ENCODE measurements around the gene FBLN1.

The FBLN1 gene

GRCh38 chr22:45531441-45532234, 29.0 kb downstream of the FBLN1 start:
- Histone ChIP-seq H3K36me3 (ENCODE audit: control insufficient read depth in 2 of 2, insufficient read depth in 1 of 2, low read length in 2 of 2) (peaks cover 0 to 74% of the 10 kb centered on the region in 2 experiments; a peak in 2 of 3 replicates), H3K4me1 (ENCODE audit: control insufficient read depth, insufficient read depth, low read length) (peaks cover 21% of the 10 kb centered on the region), H3K27ac (ENCODE audit: extremely low read depth, low read depth, low read length) (peak overlapping the region; percentile 55), H3K9me3 (ENCODE audit: control insufficient read depth, insufficient read depth, low read depth, low read length) (no peaks in the 10 kb centered on the region), H3K4me3 (ENCODE audit: low read depth, low read length) (no peak overlapping the region)
- POLR2A ChIA-PET: no interaction called here
- CTCF ChIA-PET: interaction anchor here (1.1 to 1.7 kb wide), 3 partner anchors 9 to 47 kb away, joined by 4 to 8 read pairs (median 4); no protein-coding TSS in a partner anchor
- TF ChIP-seq KLF17 (tag by site-specific recombination; IDR thresholded peaks at IDR 0.05): peak; percentile 19; the same call in 1 of the 2 replicates
- 0 out of 2 replicates have a peak, but pooled peaks have one; percentile 25 for TF ChIP-seq INSM2 (tag by site-specific recombination; IDR thresholded peaks at IDR 0.05)
- TF ChIP-seq ZNF623 (tag by site-specific recombination; IDR thresholded peaks at IDR 0.05): no peak
- no peak for TF ChIP-seq ZNF529 (tag by site-specific recombination; IDR thresholded peaks at IDR 0.05; ENCODE audit: insufficient replicate concordance)
- 0 out of 2 replicates have a peak, but pooled peaks have one; percentile 16 for TF ChIP-seq ZEB2 (tag by site-specific recombination; IDR thresholded peaks at IDR 0.05)
- no peak for TF ChIP-seq ZNF112 (tag by site-specific recombination; IDR thresholded peaks at IDR 0.05)
- peak; percentile 85 for TF ChIP-seq SP7 (tag by site-specific recombination; IDR thresholded peaks at IDR 0.05)
- TF ChIP-seq SCRT1 (tag by site-specific recombination; IDR thresholded peaks at IDR 0.05; ENCODE audit: borderline replicate concordance): no peak
- TF ChIP-seq OSR2 (tag by site-specific recombination; IDR thresholded peaks at IDR 0.05): peak; percentile 46; the same call in 1 of the 2 replicates
- TF ChIP-seq KLF8 (tag by site-specific recombination; IDR thresholded peaks at IDR 0.05): no peak
- TF ChIP-seq ZNF521 (tag by site-specific recombination; IDR thresholded peaks at IDR 0.05): no peak
- no peak for TF ChIP-seq ZSCAN4 (tag by site-specific recombination; IDR thresholded peaks at IDR 0.05)
- TF ChIP-seq ZNF677 (tag by site-specific recombination; IDR thresholded peaks at IDR 0.05): no peak
- peak; percentile 81 for TF ChIP-seq FEZF1 (tag by site-specific recombination; IDR thresholded peaks at IDR 0.05)
- TF ChIP-seq SP2 (tag by site-specific recombination; IDR thresholded peaks at IDR 0.05): no peak
- peak; percentile 64 for TF ChIP-seq PRDM10 (tag by site-specific recombination; IDR thresholded peaks at IDR 0.05)
- TF ChIP-seq ZSCAN30 (tag by site-specific recombination; IDR thresholded peaks at IDR 0.05): peak; percentile 42; the same call in 1 of the 2 replicates
- 0 out of 2 replicates have a peak, but pooled peaks have one; percentile 24 for TF ChIP-seq TRIM28 (IDR thresholded peaks at IDR 0.05; ENCODE audit: borderline replicate concordance, low read length)
- TF ChIP-seq ZNF658 (tag by site-specific recombination; IDR thresholded peaks at IDR 0.05): no peak
- TF ChIP-seq ZNF341 (tag by site-specific recombination; IDR thresholded peaks at IDR 0.05; ENCODE audit: low read depth): peak; percentile 52
- peak; percentile 16; the same call in 1 of the 2 replicates for TF ChIP-seq PATZ1 (tag by site-specific recombination; IDR thresholded peaks at IDR 0.05)
- TF ChIP-seq GLI4 (tag by site-specific recombination; IDR thresholded peaks at IDR 0.05): no peak
- TF ChIP-seq ZBTB8A (tag by site-specific recombination; IDR thresholded peaks at IDR 0.05): no peak
- TF ChIP-seq SETDB1 (IDR thresholded peaks at IDR 0.05; ENCODE audit: insufficient read length, low read length): no peak
- TF ChIP-seq ZNF16 (tag by site-specific recombination; IDR thresholded peaks at IDR 0.05; ENCODE audit: low read depth): no peak
- TF ChIP-seq GLIS1 (tag by site-specific recombination; IDR thresholded peaks at IDR 0.05): peak; percentile 92

All from HEK293 (cell line).